ENCODE measurements around the gene CRTAC1. TPM values are rescaled to one million over a fixed set of nuclear protein-coding genes. Genes with fewer than 3 reads are reported as not detected.
A peak's percentile ranks its signal among the peaks of the same experiment; 100 is the strongest.

CRTAC1 gene
- total and polyA plus RNA-seq, 9 of the 15 experiments (the other 6 are each of a cell fraction or from before 2014, with no cell fraction given) = not detected

- TF ChIP-seq SIN3B (IDR thresholded peaks at IDR 0.05; ENCODE audit: low read depth) (no peak), ZBTB1 (CRISPR knock-in tag; IDR thresholded peaks at IDR 0.05; ENCODE audit: borderline replicate concordance, low read depth) (no peak), ZNF12 (CRISPR knock-in tag; IDR thresholded peaks at IDR 0.05) (no peak), MIER1 (IDR thresholded peaks at IDR 0.05; ENCODE audit: low read depth) (peak; percentile 94), CAMTA2 (CRISPR knock-in tag; conservative IDR thresholded peaks at IDR 0.05) (no peak), ZNF644 (tag; IDR thresholded peaks at IDR 0.05; ENCODE audit: low read depth) (0 out of 2 replicates have a peak, but pooled peaks have one; percentile 27), DMBX1 (CRISPR knock-in tag; IDR thresholded peaks at IDR 0.05; ENCODE audit: borderline replicate concordance) (peak; percentile 62; the same call in 1 of the 2 replicates), EHMT2 (IDR thresholded peaks at IDR 0.05) (peak; percentile 98), YY1 (IDR thresholded peaks at IDR 0.05; ENCODE audit: borderline replicate concordance in 1 of 3, control insufficient read depth in 1 of 3, extremely low read depth in 1 of 3, insufficient read depth in 3 of 3, insufficient read length in 1 of 3, insufficient replicate concordance in 2 of 3, low read depth in 1 of 3, low read length in 2 of 3) (no peak), ZNF140 (CRISPR knock-in tag; IDR thresholded peaks at IDR 0.05) (no peak), CHAMP1 (IDR thresholded peaks at IDR 0.05) (peak; percentile 32; the same call in 1 of the 2 replicates)
Observed at GRCh38 chr10:98055841-98056516, 25.6 kb upstream of the CRTAC1 start (continued).
